WERI-Rb-1 (cell line): ENCODE measurements around the gene IMMP2L.
A peak's percentile ranks its signal among the peaks of the same experiment; 100 is the strongest.

Experiments
- DNase-seq: peaks from one replicate; pipeline ENCODE4 v3.0.0-alpha.2; 2020
- H3K27ac ChIP-seq: fragments of 250-450 bp; sonication (Bioruptor Pico); 2 replicates; pipeline ENCODE4 v1.5.1; 2020; ENCODE audit warnings: mild to moderate bottlenecking, moderate library complexity
- H3K27me3 ChIP-seq: fragments of 250-450 bp; sonication (Bioruptor Pico); 2 replicates; pipeline ENCODE4 v1.5.1; 2021; ENCODE audit warnings: mild to moderate bottlenecking, low read depth, moderate library complexity; ENCODE audit not compliant: insufficient read depth, severe bottlenecking
- H3K36me3 ChIP-seq: fragments of 250-450 bp; sonication (Bioruptor Pico); 2 replicates; pipeline ENCODE4 v1.5.1; 2020; ENCODE audit warnings: mild to moderate bottlenecking, moderate library complexity
- H3K4me3 ChIP-seq: 2 replicates; pipeline ENCODE4 v1.5.1; 2011; ENCODE audit warnings: low read depth, mild to moderate bottlenecking, control low read depth, low read length
- H3K9me3 ChIP-seq: fragments of 250-450 bp; sonication (Bioruptor Pico); 2 replicates; pipeline ENCODE4 v1.5.1; 2021; ENCODE audit warnings: mild to moderate bottlenecking, moderate library complexity; ENCODE audit not compliant: severe bottlenecking
- TF ChIP-seq, protein P1 (sequence below): IDR thresholded peaks from 2 replicates; pipeline ENCODE4 v1.5.1; 2011; ENCODE audit warnings: low read depth, mild to moderate bottlenecking, control low read depth, inconsistent platforms, low read length

Gene IMMP2L

DNA sequence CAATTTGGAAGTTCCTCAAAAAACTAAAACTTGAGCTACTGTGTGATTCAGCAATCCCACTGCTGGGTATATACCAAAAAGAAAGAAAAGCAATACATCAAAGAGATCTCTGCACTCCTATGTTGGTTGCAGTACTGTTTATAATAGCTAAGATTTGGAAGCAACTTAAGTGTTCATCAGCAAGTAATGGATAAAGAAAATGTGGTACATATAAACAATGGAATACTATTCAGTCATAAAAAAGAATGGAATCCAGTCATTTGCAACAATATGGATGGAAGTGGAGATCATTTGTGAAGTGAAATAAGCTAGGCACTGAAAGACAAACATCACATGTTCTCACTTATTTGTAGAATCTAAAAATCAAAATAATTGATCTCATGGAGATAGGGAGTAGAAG lies 16.5 kb upstream of the IMMP2L start:
- Histone ChIP-seq H3K9me3 (no peaks in the 10 kb centered on the region), H3K27me3 (no peaks in the 10 kb centered on the region), H3K4me3 (no peak overlapping the region), H3K27ac (no peak overlapping the region), H3K36me3 (no peaks in the 10 kb centered on the region)
- DNase-seq: no peak
- TF ChIP-seq, protein P1, sequence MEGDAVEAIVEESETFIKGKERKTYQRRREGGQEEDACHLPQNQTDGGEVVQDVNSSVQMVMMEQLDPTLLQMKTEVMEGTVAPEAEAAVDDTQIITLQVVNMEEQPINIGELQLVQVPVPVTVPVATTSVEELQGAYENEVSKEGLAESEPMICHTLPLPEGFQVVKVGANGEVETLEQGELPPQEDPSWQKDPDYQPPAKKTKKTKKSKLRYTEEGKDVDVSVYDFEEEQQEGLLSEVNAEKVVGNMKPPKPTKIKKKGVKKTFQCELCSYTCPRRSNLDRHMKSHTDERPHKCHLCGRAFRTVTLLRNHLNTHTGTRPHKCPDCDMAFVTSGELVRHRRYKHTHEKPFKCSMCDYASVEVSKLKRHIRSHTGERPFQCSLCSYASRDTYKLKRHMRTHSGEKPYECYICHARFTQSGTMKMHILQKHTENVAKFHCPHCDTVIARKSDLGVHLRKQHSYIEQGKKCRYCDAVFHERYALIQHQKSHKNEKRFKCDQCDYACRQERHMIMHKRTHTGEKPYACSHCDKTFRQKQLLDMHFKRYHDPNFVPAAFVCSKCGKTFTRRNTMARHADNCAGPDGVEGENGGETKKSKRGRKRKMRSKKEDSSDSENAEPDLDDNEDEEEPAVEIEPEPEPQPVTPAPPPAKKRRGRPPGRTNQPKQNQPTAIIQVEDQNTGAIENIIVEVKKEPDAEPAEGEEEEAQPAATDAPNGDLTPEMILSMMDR: no peak

DNA sequence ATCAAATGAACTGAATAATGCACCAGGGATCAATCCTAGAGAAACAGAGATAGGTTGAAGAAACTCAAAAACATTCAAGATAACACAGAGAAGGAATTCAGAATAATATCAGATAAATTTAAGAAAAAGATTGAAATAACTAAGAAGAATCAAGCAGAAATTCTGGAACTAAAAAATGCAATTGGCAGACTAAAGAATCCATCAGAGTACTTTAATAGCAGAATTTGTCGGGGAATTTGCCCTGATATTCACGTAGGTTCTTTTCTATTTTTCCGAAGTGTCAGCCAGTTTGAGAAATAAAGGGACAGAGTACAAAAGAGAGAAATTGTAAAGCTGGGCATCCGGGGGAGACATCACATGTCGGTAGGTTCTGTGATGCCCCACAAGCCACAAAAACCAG lies 9.4 kb upstream of the IMMP2L start:
- DNase-seq: no peak
- Histone ChIP-seq H3K36me3 (no peaks in the 10 kb centered on the region), H3K27ac (no peak overlapping the region), H3K9me3 (peaks cover 4% of the 10 kb centered on the region), H3K27me3 (no peaks in the 10 kb centered on the region), H3K4me3 (no peak overlapping the region)
- TF ChIP-seq, protein P1: no peak

DNA sequence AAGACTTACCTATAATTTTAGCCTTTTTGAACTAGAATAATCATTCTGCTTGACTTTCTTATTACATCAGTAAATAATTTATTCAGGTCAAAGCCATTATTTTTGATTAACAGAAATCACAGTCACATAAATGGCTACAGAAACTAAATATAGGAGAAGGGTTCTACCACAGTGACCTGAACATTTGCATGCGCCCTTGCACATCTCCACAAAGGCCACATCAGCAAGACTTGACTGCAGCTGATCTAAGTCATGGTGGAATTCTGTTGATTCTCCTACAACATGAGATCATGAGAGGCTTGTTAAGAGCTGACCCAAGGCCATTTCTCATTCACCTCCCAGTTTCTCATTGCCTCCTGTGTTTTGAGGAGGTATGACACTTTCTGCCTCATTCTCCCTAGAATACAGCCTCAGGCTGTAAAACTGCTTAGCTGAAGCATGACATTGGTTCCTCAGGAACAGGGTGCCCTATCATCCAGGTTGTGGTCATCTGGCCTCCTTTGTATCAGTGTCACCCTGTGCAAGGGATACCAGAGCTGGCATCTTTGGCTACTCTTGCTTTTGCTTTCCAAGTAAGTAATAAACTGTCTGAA lies 6.7 kb upstream of the IMMP2L start:
- Histone ChIP-seq H3K9me3 (peaks cover 4% of the 10 kb centered on the region), H3K4me3 (no peak overlapping the region), H3K27ac (no peak overlapping the region), H3K36me3 (no peaks in the 10 kb centered on the region), H3K27me3 (no peaks in the 10 kb centered on the region)
- DNase-seq: no peak
- TF ChIP-seq, protein P1: no peak

DNA sequence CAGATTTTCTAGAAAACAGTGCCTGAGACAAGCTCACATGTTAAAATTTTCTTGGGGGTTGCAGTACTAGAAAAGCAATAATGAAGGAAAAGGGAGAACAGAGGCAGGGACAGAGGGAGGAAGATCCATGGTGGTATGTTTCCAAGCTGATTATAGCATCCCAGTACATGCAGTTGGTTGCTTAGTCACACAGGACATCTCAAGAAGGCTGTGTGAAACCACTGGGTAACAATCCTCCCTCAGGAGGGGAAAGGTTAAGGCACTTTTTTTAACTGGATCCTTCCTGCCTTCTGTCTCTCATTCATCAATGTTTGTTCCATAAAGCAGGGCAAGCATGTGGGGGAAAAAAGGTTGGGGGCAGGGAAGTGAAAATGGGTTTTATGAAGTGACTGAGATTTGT lies 6.1 kb upstream of the IMMP2L start:
- Histone ChIP-seq H3K36me3 (no peaks in the 10 kb centered on the region), H3K4me3 (no peak overlapping the region), H3K27ac (no peak overlapping the region), H3K9me3 (peaks cover 4% of the 10 kb centered on the region), H3K27me3 (no peaks in the 10 kb centered on the region)
- DNase-seq: no peak
- TF ChIP-seq, protein P1: no peak

- DNase-seq: no peak
- TF ChIP-seq, protein P1: no peak
These were observed 1.8 kb upstream of the IMMP2L start for GRCh38 chr7:111564078-111564477.

DNA sequence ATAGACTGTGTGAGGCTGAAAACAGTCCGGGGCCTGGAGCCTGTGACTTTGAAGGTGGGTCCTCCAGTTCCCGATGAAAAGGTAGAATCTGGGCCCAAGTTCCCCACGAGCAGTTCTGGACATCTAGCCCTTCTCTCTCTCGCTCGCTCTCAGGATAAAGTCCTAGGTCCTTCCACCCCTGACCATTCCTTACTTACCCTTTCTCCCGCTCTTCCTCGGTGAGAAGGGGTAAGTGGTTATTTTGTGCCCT lies 713 bp downstream of the IMMP2L start:
- Histone ChIP-seq H3K27ac (peak overlapping the region; percentile 94), H3K36me3 (peaks cover 6% of the 10 kb centered on the region; the same call in 1 of the 2 replicates), H3K27me3 (no peaks in the 10 kb centered on the region), H3K9me3 (no peaks in the 10 kb centered on the region), H3K4me3 (peak overlapping the region; percentile 68)
- TF ChIP-seq, protein P1: no peak
- no peak for DNase-seq

More at GRCh38 chr7:111564078-111564477, 1.8 kb upstream of the IMMP2L start:
- H3K27me3 ChIP-seq: no peaks in the 10 kb centered on the region
- no peaks in the 10 kb centered on the region for H3K9me3 ChIP-seq
- peaks cover 2% of the 10 kb centered on the region; the same call in 1 of the 2 replicates for H3K36me3 ChIP-seq
- no peak overlapping the region for H3K27ac ChIP-seq
- no peak overlapping the region for H3K4me3 ChIP-seq
